Fibroblast of lung (primary cell): ENCODE data around the gene MAP4K1. TPM values are rescaled to one million over a fixed set of nuclear protein-coding genes. Genes with fewer than 3 reads are reported as not detected.

Experiments
- DNase-seq, 2 donors: peaks; one replicate each; pipeline versions ENCODE4 v3.0.0 to v3.0.0-alpha.2; 2010; ENCODE audit warnings: low read depth in 2 of 2
- H2AFZ ChIP-seq: 2 replicates; pipeline ENCODE4 v1.5.1; 2012; ENCODE audit warnings: low read length, control low read depth, inconsistent platforms
- H3K27ac ChIP-seq: 2 replicates; pipeline ENCODE4 v1.5.1; 2011; ENCODE audit warnings: low read length, control low read depth; ENCODE audit not compliant: insufficient read depth
- H3K27me3 ChIP-seq: 2 replicates; pipeline ENCODE4 v1.5.1; 2011; ENCODE audit warnings: mild to moderate bottlenecking, low read length; ENCODE audit not compliant: control insufficient read depth, insufficient read depth
- H3K36me3 ChIP-seq: 2 replicates; pipeline ENCODE4 v1.5.1; 2011; ENCODE audit warnings: low read length; ENCODE audit not compliant: control insufficient read depth, insufficient read depth
- H3K4me1 ChIP-seq: 2 replicates; pipeline ENCODE4 v1.5.1; 2011; ENCODE audit warnings: low read length; ENCODE audit not compliant: control insufficient read depth, insufficient read depth; ENCODE audit errors: extremely low read depth
- H3K4me2 ChIP-seq: 2 replicates; pipeline ENCODE4 v1.5.1; 2011; ENCODE audit warnings: low read length, control low read depth; ENCODE audit not compliant: insufficient read depth; ENCODE audit errors: extremely low read depth
- H3K4me3 ChIP-seq, 4 experiments: fragments of 200-600 bp in 1 of 4; sonication (generic) in 1 of 4; replicated peaks in 1 of 4; 2 replicates each; pipeline ENCODE4 v1.5.1; 2011 to 2016; ENCODE audit warnings: low read length in 4 of 4, low read depth in 3 of 4, mild to moderate bottlenecking in 3 of 4, control low read depth in 2 of 4, inconsistent platforms in 1 of 4, mixed read lengths in 1 of 4; ENCODE audit not compliant: insufficient read depth in 1 of 4; ENCODE audit errors: control extremely low read depth in 1 of 4
- H3K79me2 ChIP-seq: 2 replicates; pipeline ENCODE4 v1.5.1; 2012; ENCODE audit warnings: mild to moderate bottlenecking, low read length, inconsistent platforms; ENCODE audit not compliant: control insufficient read depth, insufficient read depth
- H3K9ac ChIP-seq: 2 replicates; pipeline ENCODE4 v1.5.1; 2011; ENCODE audit warnings: mild to moderate bottlenecking, low read length, control low read depth; ENCODE audit not compliant: insufficient read depth
- H3K9me3 ChIP-seq: 2 replicates; pipeline ENCODE4 v1.5.1; 2012; ENCODE audit warnings: low read depth, low read length; ENCODE audit not compliant: control insufficient read depth, insufficient read depth
- H4K20me1 ChIP-seq: 2 replicates; pipeline ENCODE4 v1.5.1; 2011; ENCODE audit warnings: low read length; ENCODE audit not compliant: control insufficient read depth, insufficient read depth; ENCODE audit errors: extremely low read depth
- EZH2 ChIP-seq: IDR thresholded peaks from 2 replicates; pipeline ENCODE4 v1.5.1; 2012; ENCODE audit warnings: low read length, control low read depth, mild to moderate bottlenecking; ENCODE audit errors: missing control alignments
- polyA plus RNA-seq, 2 donors: library from polyadenylated mRNA; depleted of rRNA in 1 of 2; stranded (reverse) in 1 of 2; unstranded in 1 of 2; fragments of >200 nt; gene quantifications; 2 replicates each; pipeline ENCODE4 v1.2.1, GENCODE V29; 2011 to 2012; ENCODE audit warnings: missing spikeins in 1 of 2
- total RNA-seq: library from RNA; depleted of rRNA; stranded (reverse); fragments of >200 nt; gene quantifications from 2 replicates; pipeline ENCODE4 v1.2.1, GENCODE V29; 2014
- TF ChIP-seq, protein P1 (sequence below), 2 donors: IDR thresholded peaks in 1 of 2; conservative IDR thresholded peaks in 1 of 2; 1 replicate in 1 of 2; 2 replicates in 1 of 2; pipeline ENCODE4 v1.5.1; 2011 to 2012; ENCODE audit warnings: low read length in 2 of 2, control low read depth in 1 of 2, inconsistent platforms in 1 of 2, low read depth in 1 of 2, mild to moderate bottlenecking in 1 of 2

Gene MAP4K1
- total and polyA plus RNA-seq, 2 donors (not counting 1 experiment from before 2014, with no cell fraction given) = 0.12 to 0.17 TPM

GRCh38 chr19:38543807-38544568 is 73.8 kb downstream of the MAP4K1 start:
- H3K27me3 ChIP-seq = no peaks in the 10 kb centered on the region
- no peaks in the 10 kb centered on the region for H3K79me2 ChIP-seq
- no peaks in the 10 kb centered on the region for H4K20me1 ChIP-seq
- DNase-seq = peak; percentile 80 to 85
- no peaks in the 10 kb centered on the region for H3K9me3 ChIP-seq
- peak overlapping the region; percentile 66 for H3K4me2 ChIP-seq
- H3K4me1 ChIP-seq = no peaks in the 10 kb centered on the region
- H3K36me3 ChIP-seq = no peaks in the 10 kb centered on the region
- TF ChIP-seq, protein P1, sequence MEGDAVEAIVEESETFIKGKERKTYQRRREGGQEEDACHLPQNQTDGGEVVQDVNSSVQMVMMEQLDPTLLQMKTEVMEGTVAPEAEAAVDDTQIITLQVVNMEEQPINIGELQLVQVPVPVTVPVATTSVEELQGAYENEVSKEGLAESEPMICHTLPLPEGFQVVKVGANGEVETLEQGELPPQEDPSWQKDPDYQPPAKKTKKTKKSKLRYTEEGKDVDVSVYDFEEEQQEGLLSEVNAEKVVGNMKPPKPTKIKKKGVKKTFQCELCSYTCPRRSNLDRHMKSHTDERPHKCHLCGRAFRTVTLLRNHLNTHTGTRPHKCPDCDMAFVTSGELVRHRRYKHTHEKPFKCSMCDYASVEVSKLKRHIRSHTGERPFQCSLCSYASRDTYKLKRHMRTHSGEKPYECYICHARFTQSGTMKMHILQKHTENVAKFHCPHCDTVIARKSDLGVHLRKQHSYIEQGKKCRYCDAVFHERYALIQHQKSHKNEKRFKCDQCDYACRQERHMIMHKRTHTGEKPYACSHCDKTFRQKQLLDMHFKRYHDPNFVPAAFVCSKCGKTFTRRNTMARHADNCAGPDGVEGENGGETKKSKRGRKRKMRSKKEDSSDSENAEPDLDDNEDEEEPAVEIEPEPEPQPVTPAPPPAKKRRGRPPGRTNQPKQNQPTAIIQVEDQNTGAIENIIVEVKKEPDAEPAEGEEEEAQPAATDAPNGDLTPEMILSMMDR (conservative IDR thresholded peaks at IDR 0.05 in 1 of 2, IDR thresholded peaks at IDR 0.05 in 1 of 2; ENCODE audit: low read depth in 1 of 2, low read length in 2 of 2) = peak in 1 of 2 donors; percentile 45
- no peak for TF ChIP-seq EZH2
- no peak overlapping the region for H3K27ac ChIP-seq
- H3K4me3 ChIP-seq = peak overlapping the region in 1 of 4 experiments; percentile 27
- no peak overlapping the region for H3K9ac ChIP-seq
- peak overlapping the region; percentile 68 for H2AFZ ChIP-seq

DNA sequence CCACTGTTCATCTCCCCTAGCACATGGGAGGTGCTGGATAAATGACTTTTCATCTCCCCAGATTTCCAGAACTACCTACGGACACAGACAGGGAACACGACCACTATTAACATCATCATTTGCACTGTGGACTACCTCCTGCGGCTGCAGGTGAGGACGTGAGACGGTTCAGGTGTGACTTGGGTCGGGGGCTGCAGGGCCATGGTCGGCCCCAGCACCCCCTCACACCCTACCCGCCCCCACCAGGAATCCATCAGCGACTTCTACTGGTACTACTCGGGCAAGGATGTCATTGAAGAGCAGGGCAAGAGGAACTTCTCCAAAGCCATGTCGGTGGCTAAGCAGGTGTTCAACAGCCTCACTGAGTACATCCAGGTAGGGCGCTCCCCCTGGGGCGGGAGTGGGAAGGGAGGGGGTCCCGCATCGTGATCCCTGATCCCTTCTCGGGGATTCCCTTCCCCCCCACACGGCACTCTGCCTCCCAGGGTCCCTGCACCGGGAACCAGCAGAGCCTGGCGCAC is 74.4 kb downstream of the MAP4K1 start:
- TF ChIP-seq, protein P1 (conservative IDR thresholded peaks at IDR 0.05 in 1 of 2, IDR thresholded peaks at IDR 0.05 in 1 of 2; ENCODE audit: low read depth in 1 of 2, low read length in 2 of 2) = no peak
- Histone ChIP-seq H3K36me3 (no peaks in the 10 kb centered on the region), H3K4me3 (no peak overlapping the region), H3K9me3 (no peaks in the 10 kb centered on the region), H3K27me3 (no peaks in the 10 kb centered on the region), H4K20me1 (no peaks in the 10 kb centered on the region), H3K4me1 (no peaks in the 10 kb centered on the region), H3K79me2 (no peaks in the 10 kb centered on the region), H3K9ac (no peak overlapping the region), H2AFZ (peak overlapping the region; percentile 35), H3K4me2 (no peak overlapping the region), H3K27ac (no peak overlapping the region)
- DNase-seq = no peak

- Histone ChIP-seq H3K27me3 (no peaks in the 10 kb centered on the region), H2AFZ (no peak overlapping the region), H3K4me1 (no peaks in the 10 kb centered on the region), H3K9me3 (no peaks in the 10 kb centered on the region), H3K9ac (no peak overlapping the region), H3K79me2 (no peaks in the 10 kb centered on the region), H3K4me2 (no peak overlapping the region), H3K4me3 (no peak overlapping the region), H3K27ac (no peak overlapping the region), H3K36me3 (no peaks in the 10 kb centered on the region), H4K20me1 (no peaks in the 10 kb centered on the region)
- no peak for DNase-seq
- TF ChIP-seq, protein P1 (conservative IDR thresholded peaks at IDR 0.05 in 1 of 2, IDR thresholded peaks at IDR 0.05 in 1 of 2; ENCODE audit: low read depth in 1 of 2, low read length in 2 of 2) = no peak
- TF ChIP-seq EZH2 = no peak
Measured at GRCh38 chr19:38542040-38542439, 75.7 kb downstream of the MAP4K1 start.
